Skin epidermis (tissue), 12 donors: Measurements from ENCODE around the gene POLR2I.

Experiments
- H3K27ac ChIP-seq, 21 experiments: fragments of 200-600 bp; sonication (generic) in 11 of 21; one replicate each; pipeline ENCODE4 v1.5.0; 2020; ENCODE audit warnings: mild to moderate bottlenecking in 3 of 21, inconsistent platforms in 2 of 21, moderate library complexity in 2 of 21
- H3K4me3 ChIP-seq, 7 experiments: fragments of 200-600 bp; sonication (generic) in 2 of 7; one replicate each; pipeline ENCODE4 v1.5.0; 2020; ENCODE audit warnings: inconsistent platforms in 2 of 7, mild to moderate bottlenecking in 2 of 7, moderate library complexity in 1 of 7

POLR2I gene

GRCh38 chr19:36103842-36104552 lies 10.7 kb downstream of the POLR2I start:
- no peak overlapping the region for H3K27ac ChIP-seq
- no peak overlapping the region for H3K4me3 ChIP-seq

- Histone ChIP-seq H3K4me3 (no peak overlapping the region), H3K27ac (peak overlapping the region in 1 of 21 experiments; percentile 81)
Measured at GRCh38 chr19:36103040-36103626, 11.5 kb downstream of the POLR2I start.

GRCh38 chr19:36101550-36102327 lies 12.9 kb downstream of the POLR2I start:
- H3K27ac ChIP-seq = peak overlapping the region in 14 of 21 experiments; percentile 11 to 81 (median 49)
- no peak overlapping the region for H3K4me3 ChIP-seq

GRCh38 chr19:36100476-36100875 lies 14.2 kb downstream of the POLR2I start:
- H3K27ac ChIP-seq = peak overlapping the region in 7 of 21 experiments; percentile 12 to 81 (median 34)

DNA sequence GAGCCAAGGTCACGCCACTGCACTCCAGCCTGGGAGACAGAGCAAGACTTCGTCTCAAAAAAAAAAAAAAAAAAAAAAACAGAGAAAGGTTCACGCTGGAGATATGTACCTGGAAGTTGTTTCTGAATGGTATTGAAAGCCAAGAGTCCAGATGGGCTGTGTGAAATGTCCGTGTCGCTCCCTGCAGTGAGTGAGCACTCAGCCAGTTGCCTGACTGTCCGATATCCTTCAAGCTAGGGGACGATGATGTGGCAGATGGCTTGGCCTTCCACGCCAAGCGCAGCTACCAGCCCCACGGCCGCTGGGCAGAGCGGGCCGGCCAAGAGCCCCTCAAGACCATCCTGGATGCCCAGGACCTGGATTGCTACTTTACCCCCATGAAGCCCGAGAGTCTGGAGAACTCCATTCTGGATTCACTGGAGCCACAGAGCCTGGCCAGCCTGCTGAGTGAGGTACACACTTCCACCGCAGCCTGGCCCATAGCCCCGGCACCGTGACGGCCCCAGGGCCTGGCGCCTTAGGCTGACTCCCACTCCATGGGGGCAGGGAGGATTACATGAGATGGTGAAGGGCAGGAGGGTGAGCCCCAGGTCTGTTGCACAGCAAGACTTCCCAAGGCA lies 15.4 kb downstream of the POLR2I start:
- H3K27ac ChIP-seq = no peak overlapping the region
- H3K4me3 ChIP-seq = no peak overlapping the region

More at GRCh38 chr19:36100476-36100875, 14.2 kb downstream of the POLR2I start:
- no peak overlapping the region for H3K4me3 ChIP-seq

GRCh38 chr19:36097036-36097435 lies 17.6 kb downstream of the POLR2I start:
- Histone ChIP-seq H3K27ac (peak overlapping the region in 8 of 21 experiments; percentile 22 to 58 (median 40)), H3K4me3 (no peak overlapping the region)

- peak overlapping the region in 5 of 21 experiments; percentile 23 to 57 (median 46) for H3K27ac ChIP-seq
- no peak overlapping the region for H3K4me3 ChIP-seq
Measured at GRCh38 chr19:36093687-36094086, 21.0 kb downstream of the POLR2I start.

GRCh38 chr19:36093146-36093662 lies 21.5 kb downstream of the POLR2I start:
- no peak overlapping the region for H3K4me3 ChIP-seq
- peak overlapping the region in 5 of 21 experiments; percentile 23 to 57 (median 46) for H3K27ac ChIP-seq

DNA sequence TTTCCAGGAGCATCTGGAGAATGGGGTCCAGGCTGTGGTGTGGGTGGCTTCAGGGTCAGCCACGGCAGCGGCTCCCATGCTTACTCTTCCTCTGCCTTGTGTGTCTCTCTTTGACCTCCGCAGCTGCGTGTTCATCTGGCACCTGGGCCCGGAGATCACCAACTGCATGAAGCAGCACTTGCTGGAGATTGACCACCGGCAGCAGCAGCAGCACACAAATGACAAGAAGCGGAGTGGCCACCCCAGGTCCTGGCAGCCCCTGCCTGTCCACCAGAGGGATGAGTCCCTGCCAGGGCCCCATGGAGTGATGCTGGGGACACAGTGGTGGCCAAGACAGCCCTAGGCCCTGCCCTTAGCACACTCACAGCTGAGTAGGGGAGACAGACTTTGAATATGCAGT lies 22.1 kb downstream of the POLR2I start:
- no peak overlapping the region for H3K4me3 ChIP-seq
- peak overlapping the region in 1 of 21 experiments; percentile 53 for H3K27ac ChIP-seq

DNA sequence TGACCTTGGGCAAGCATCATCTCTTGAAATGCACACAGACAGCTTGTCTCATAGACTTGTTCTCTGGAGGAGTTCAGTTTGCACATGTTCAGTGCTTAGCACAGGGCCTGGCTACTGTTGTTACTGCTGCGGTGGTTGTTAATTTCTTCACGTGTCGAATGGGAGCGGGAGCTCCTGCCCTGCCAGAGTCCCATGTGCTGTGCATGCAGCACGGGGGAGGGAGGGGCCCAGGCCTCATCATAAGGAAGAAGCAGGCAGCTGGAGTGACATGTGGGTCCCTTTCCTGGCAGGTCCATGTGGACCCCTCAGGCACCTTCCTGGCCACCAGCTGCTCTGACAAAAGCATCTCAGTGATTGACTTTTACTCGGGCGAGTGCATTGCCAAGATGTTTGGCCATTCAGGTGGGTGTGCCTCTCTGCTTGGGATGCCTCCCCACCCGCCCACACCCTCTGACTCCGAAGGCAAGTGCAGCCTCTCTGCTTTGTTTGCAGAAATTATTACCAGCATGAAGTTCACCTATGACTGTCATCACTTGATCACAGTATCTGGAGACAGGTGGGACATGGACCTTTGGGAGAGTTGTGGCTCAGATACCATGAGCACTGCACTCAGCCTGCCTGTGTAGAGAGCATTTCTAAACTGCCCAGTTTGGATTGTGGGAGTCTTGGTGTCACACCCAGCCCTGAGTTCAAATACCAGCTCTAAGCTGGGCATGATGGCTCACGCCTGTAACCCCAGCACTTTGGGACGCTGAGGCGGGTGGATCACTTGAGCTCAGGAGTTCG lies 23.6 kb downstream of the POLR2I start:
- no peak overlapping the region for H3K4me3 ChIP-seq
- peak overlapping the region in 2 of 21 experiments; percentile 11 to 31 for H3K27ac ChIP-seq

- H3K4me3 ChIP-seq = no peak overlapping the region
- no peak overlapping the region for H3K27ac ChIP-seq
Measured at GRCh38 chr19:36089847-36090246, 24.8 kb downstream of the POLR2I start.

DNA sequence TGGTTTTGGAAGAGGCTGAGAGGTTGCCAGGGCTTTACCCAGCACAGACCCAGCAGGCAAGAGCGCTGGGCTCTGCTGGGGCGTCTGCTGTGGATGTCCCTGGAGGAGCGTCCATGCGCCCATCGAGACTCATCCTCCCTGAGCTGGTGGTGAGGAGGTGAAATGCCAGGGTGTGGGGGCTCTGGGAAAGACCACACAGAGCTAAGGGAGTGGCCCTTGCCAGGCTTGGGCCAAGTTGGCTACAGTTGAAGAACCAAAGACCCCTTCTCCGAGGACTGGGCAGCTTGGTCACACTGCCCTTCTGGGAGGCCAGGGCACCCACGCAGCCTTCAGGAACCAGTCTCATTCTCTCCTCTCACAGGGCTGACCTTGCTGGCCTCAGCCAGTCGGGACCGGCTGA lies 28.3 kb downstream of the POLR2I start:
- Histone ChIP-seq H3K4me3 (no peak overlapping the region), H3K27ac (no peak overlapping the region)

DNA sequence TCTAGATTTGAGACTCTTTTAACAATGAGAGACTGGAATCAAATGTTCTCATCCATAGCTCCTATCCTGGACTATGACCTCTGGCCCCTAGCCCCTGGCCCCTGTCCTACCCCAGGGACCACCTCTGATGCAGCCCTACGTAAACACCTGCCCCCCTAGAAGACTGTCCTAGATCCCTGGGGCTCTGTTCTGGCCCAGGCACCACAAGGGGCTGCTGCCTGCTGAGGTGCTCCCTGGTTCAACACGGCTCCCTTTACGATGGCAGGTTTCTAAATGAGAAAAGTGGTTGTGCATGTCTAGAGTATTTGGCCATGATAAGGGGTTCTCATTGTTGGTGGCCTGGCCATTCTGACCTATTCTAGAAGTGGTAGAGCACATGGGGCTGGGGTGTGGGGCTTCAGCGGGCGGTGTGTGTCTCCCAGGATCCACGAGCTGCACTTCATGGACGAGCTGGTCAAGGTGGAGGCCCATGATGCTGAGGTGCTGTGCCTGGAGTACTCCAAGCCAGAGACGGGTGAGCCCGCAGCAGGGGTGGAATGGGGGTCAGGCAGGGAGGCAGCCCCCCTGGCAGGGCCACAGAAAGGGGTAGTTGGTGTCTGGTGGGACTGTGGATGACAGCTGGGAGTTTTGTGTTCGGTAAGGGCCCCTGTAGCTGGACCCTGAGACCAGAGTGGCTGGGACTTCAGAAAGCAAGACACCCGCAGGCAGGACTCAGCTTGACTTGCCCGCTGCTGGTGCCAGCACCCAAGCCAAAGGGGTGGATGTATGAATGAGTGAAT lies 30.3 kb downstream of the POLR2I start:
- no peak overlapping the region for H3K4me3 ChIP-seq
- no peak overlapping the region for H3K27ac ChIP-seq

GRCh38 chr19:36082916-36083315 lies 31.8 kb downstream of the POLR2I start:
- Histone ChIP-seq H3K27ac (no peak overlapping the region), H3K4me3 (no peak overlapping the region)

GRCh38 chr19:36081894-36082293 lies 32.8 kb downstream of the POLR2I start:
- Histone ChIP-seq H3K4me3 (no peak overlapping the region), H3K27ac (no peak overlapping the region)

DNA sequence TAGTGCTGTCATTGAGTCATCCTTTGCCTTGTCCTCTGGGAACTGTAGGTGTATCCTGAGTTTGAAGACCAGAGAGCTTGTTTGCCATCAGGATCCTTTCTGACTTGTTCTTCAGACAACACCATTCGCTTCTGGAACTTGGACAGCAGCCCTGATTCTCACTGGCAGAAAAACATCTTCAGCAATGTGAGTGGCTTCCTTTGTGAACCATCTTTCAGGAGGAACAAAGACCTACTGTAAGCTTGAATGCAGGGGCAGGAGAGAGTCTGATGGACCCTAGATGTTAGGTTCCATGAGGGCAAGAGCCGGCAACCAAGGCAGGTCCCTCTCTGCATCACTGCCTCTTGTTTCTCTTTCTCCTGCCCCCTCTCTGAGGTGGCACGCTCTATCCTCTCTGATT lies 33.3 kb downstream of the POLR2I start:
- Histone ChIP-seq H3K27ac (no peak overlapping the region), H3K4me3 (no peak overlapping the region)

DNA sequence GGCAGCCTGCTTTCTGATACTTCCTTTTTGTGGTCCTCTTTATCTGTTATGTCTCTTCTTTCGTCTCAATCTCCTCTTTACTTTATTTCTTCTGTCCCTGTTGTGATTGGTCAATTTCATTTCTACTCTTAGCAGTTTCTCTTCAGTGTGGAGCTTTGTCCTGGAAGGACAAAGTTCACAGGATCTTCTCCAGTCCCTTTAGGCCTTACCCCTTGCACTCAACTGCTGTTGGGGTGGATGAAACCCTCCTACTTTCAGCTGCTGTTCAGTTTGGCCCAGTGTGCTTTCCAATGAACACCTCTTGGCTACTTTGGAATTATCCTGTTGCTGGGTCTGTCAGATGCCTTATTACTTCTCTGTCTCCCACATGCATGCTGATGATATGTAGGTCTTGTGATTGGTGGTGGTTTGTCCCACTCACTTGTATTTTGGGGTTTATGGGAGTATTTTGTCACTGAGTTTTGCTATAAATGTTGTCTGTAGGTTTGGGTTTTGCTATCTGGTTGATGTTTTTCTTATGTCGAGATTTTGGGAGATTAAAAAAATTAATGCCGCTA lies 35.2 kb downstream of the POLR2I start:
- Histone ChIP-seq H3K4me3 (no peak overlapping the region), H3K27ac (no peak overlapping the region)
